ENCODE measurements around the gene EPB41L4A.

- TF ChIP-seq CTCF (IDR thresholded peaks at IDR 0.05) (no peak), POLR2A (IDR thresholded peaks at IDR 0.05) (no peak)
Measured at GRCh38 chr5:112333331-112333781, 85.7 kb downstream of the EPB41L4A start.
